PC-3 (cell line): ENCODE results near the gene BAAT. TPM values are rescaled to one million over a fixed set of nuclear protein-coding genes. Genes with fewer than 3 reads are reported as not detected.
A peak's percentile ranks its signal among the peaks of the same experiment; 100 is the strongest.

Experiments
- ATAC-seq: fragments of 200-7000 bp; cut with Tn5 transposase; 2 replicates; pipeline ENCODE4 v1.9.1; 2020; ENCODE audit warnings: mild to moderate bottlenecking, moderate library complexity
- BruUV-seq: library from RNA; stranded (reverse); fragments of 400-500 nt; replicated peaks from 2 replicates; lab custom pipeline; 2021; lab: Mats Ljungman, UMichigan
- CTCF ChIA-PET: fragments of 300-600 bp; sonication (Branson Sonifier 250); formaldehyde crosslinking; loops from one replicate; lab custom pipeline; 2022; ENCODE audit warnings: antibody characterized with exemption; lab: Charles Lee
- POLR2A ChIA-PET: fragments of 300-600 bp; sonication (Branson Sonifier 250); formaldehyde crosslinking; loops from one replicate; lab custom pipeline; 2022; ENCODE audit warnings: antibody characterized with exemption; ENCODE audit not compliant: unreplicated experiment; lab: Charles Lee
- DNase-seq: peaks from one replicate; pipeline ENCODE4 v3.0.0-alpha.2; 2015
- H2AFZ ChIP-seq: fragments of 300-600 bp; sonication (generic); 2 replicates; pipeline ENCODE4 v1.6.0; 2016; ENCODE audit warnings: antibody characterized with exemption, low read length
- H3F3A ChIP-seq: fragments of 300-600 bp; sonication (generic); one replicate; pipeline ENCODE4 v1.6.0; 2017; ENCODE audit warnings: antibody characterized with exemption, low read length, control low read depth, mild to moderate bottlenecking; ENCODE audit not compliant: unreplicated experiment
- H3K27ac ChIP-seq: fragments of 300-600 bp; sonication (generic); 2 replicates; pipeline ENCODE4 v1.5.1; 2016; ENCODE audit warnings: mild to moderate bottlenecking, low read length
- H3K27me3 ChIP-seq: fragments of 300-600 bp; sonication (generic); 2 replicates; pipeline ENCODE4 v1.6.1; 2016; ENCODE audit warnings: low read length, mixed read lengths
- H3K36me3 ChIP-seq: fragments of 300-600 bp; sonication (generic); 2 replicates; pipeline ENCODE4 v1.6.1; 2016; ENCODE audit warnings: low read depth, mixed run types, low read length, mixed read lengths
- H3K4me1 ChIP-seq: fragments of 300-600 bp; sonication (generic); 2 replicates; pipeline ENCODE4 v1.5.1; 2016; ENCODE audit warnings: low read length; ENCODE audit not compliant: insufficient read depth
- H3K4me2 ChIP-seq: fragments of 300-600 bp; sonication (generic); 2 replicates; pipeline ENCODE4 v1.6.0; 2016; ENCODE audit warnings: low read length
- H3K4me3 ChIP-seq: fragments of 300-600 bp; sonication (generic); 2 replicates; pipeline ENCODE4 v1.5.1; 2016; ENCODE audit warnings: mild to moderate bottlenecking, low read length, mixed read lengths
- H3K79me2 ChIP-seq: fragments of 300-600 bp; sonication (generic); 2 replicates; pipeline ENCODE4 v1.6.1; 2017; ENCODE audit warnings: low read length, mixed read lengths
- H3K9ac ChIP-seq: fragments of 300-600 bp; sonication (generic); 2 replicates; pipeline ENCODE4 v1.6.0; 2016; ENCODE audit warnings: mild to moderate bottlenecking, low read length
- H3K9me2 ChIP-seq: fragments of 300-600 bp; sonication (generic); replicated peaks from 2 replicates; pipeline ENCODE4 v1.6.1; 2016; ENCODE audit warnings: mixed run types, low read length, mixed read lengths
- H3K9me3 ChIP-seq: fragments of 300-600 bp; sonication (generic); 2 replicates; pipeline ENCODE4 v1.6.1; 2016; ENCODE audit warnings: low read length, mixed read lengths
- H4K20me1 ChIP-seq: fragments of 300-600 bp; sonication (generic); 2 replicates; pipeline ENCODE4 v1.6.1; 2016; ENCODE audit warnings: low read length, mixed read lengths
- EZH2 ChIP-seq: fragments of 300-600 bp; sonication (generic); IDR thresholded peaks from one replicate; pipeline ENCODE4 v1.6.1; 2017; ENCODE audit warnings: antibody characterized with exemption, mild to moderate bottlenecking, low read length; ENCODE audit not compliant: unreplicated experiment
- EZH2phosphoT487 ChIP-seq: fragments of 300-600 bp; sonication (generic); IDR thresholded peaks from 2 replicates; pipeline ENCODE4 v1.6.1; 2018; ENCODE audit warnings: mild to moderate bottlenecking, antibody characterized with exemption, low read length, borderline replicate concordance
- intact Hi-C: fragments of 100-400 bp; cut with micrococcal nuclease; formaldehyde crosslinking; loops from 2 replicates; pipeline ENCODE4 v1.9.0; 2023
- total RNA-seq: library from RNA; depleted of rRNA; stranded (reverse); fragments of >200 nt; gene quantifications from 2 replicates; pipeline ENCODE4 v1.2.3, GENCODE V29; 2014
- TF ChIP-seq, protein P1 (sequence below): fragments of 300-600 bp; sonication (generic); conservative IDR thresholded peaks from 2 replicates; pipeline ENCODE4 v1.5.1; 2017; ENCODE audit warnings: antibody characterized with exemption, low read depth, mild to moderate bottlenecking, low read length

BAAT gene
- total RNA-seq, 1 experiment from 2014 or later: 0.07 TPM

DNA sequence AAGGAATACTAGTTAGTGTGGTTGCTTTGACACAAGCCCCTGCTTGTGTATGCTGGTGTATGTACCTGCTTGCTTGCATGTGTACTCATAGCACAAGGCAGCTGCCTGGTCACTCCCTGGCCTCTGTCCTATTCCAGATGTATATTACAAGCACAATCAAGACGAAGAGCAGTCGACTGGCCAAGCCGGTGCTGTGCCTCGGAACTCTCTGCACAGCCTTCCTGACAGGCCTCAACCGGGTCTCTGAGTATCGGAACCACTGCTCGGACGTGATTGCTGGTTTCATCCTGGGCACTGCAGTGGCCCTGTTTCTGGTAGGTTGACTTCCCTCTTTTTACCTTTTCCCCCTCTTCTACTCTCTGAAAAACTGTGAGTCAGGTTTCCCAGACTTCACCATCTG is 72.1 kb downstream of the BAAT start:
- no peak for ATAC-seq
- no peaks in the 10 kb centered on the region for H4K20me1 ChIP-seq
- no peaks in the 10 kb centered on the region for H3K4me1 ChIP-seq
- H3K4me3 ChIP-seq: no peak overlapping the region
- H3K9me2 ChIP-seq: no peaks in the 10 kb centered on the region
- no TSS peak for BruUV-seq
- H3K27ac ChIP-seq: no peak overlapping the region
- H3K9me3 ChIP-seq: no peaks in the 10 kb centered on the region
- no peaks in the 10 kb centered on the region for H3K36me3 ChIP-seq
- TF ChIP-seq EZH2: no peak
- TF ChIP-seq, protein P1, sequence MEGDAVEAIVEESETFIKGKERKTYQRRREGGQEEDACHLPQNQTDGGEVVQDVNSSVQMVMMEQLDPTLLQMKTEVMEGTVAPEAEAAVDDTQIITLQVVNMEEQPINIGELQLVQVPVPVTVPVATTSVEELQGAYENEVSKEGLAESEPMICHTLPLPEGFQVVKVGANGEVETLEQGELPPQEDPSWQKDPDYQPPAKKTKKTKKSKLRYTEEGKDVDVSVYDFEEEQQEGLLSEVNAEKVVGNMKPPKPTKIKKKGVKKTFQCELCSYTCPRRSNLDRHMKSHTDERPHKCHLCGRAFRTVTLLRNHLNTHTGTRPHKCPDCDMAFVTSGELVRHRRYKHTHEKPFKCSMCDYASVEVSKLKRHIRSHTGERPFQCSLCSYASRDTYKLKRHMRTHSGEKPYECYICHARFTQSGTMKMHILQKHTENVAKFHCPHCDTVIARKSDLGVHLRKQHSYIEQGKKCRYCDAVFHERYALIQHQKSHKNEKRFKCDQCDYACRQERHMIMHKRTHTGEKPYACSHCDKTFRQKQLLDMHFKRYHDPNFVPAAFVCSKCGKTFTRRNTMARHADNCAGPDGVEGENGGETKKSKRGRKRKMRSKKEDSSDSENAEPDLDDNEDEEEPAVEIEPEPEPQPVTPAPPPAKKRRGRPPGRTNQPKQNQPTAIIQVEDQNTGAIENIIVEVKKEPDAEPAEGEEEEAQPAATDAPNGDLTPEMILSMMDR: no peak
- no peak for TF ChIP-seq EZH2phosphoT487
- intact Hi-C loops: loop anchor here (5.0 kb wide), 1 partner anchor 600 kb away; no protein-coding TSS in a partner anchor
- no peaks in the 10 kb centered on the region for H3F3A ChIP-seq
- no peaks in the 10 kb centered on the region for H3K79me2 ChIP-seq
- no peak overlapping the region for H3K9ac ChIP-seq
- no peak overlapping the region for H2AFZ ChIP-seq
- ChIA-PET CTCF (interaction anchor here (2.7 kb wide), 1 partner anchor 711 kb away, joined by 33 read pairs; no protein-coding TSS in a partner anchor), POLR2A (no interaction called here)
- H3K27me3 ChIP-seq: 0 out of 2 replicates have a peak, but pooled peaks cover 5% of the 10 kb centered on the region
- H3K4me2 ChIP-seq: no peak overlapping the region
- DNase-seq: no peak

DNA sequence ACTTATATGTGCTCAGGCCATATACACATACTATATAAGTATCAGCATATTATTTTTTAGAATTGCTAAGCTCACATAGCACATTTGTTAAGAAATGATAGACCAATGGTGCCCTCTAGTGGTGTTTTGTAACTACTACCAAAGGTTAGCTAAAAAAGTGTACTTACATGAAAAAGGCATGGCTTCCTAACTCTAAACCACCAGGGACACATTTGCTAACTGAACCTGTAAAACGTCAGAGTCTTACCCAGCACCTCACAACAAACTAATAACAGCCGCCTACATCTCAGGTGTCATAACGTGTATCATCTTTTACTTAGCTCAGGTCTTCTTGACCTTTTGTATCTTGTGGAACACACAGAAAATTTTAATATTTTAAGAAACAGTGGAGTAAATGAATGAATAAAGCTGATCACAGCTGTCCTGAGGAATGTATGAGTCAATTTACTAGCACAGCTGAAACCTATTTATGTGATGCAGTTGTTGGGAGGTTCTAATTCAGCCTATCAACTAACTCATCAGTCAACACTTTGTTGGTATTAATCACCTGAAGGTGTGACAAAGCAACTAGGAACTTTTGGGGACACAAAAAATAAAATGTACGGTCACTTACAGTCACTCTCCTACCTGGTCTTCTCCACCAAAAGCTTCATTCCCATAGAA is 72.9 kb downstream of the BAAT start:
- Histone ChIP-seq H3K9me2 (no peaks in the 10 kb centered on the region), H4K20me1 (no peaks in the 10 kb centered on the region), H3K4me2 (no peak overlapping the region), H3K4me3 (no peak overlapping the region), H3K79me2 (no peaks in the 10 kb centered on the region), H3K27me3 (0 out of 2 replicates have a peak, but pooled peaks cover 5% of the 10 kb centered on the region), H3K9ac (no peak overlapping the region), H3K36me3 (no peaks in the 10 kb centered on the region), H3K27ac (no peak overlapping the region), H3F3A (no peaks in the 10 kb centered on the region), H3K9me3 (no peaks in the 10 kb centered on the region), H2AFZ (no peak overlapping the region), H3K4me1 (no peaks in the 10 kb centered on the region)
- TF ChIP-seq, protein P1: peak; percentile 69
- TF ChIP-seq EZH2phosphoT487: no peak
- ChIA-PET POLR2A (no interaction called here), CTCF (interaction anchor here (0.6 to 2.7 kb wide), 6 partner anchors 77 to 1063 kb away, joined by 3 to 33 read pairs (median 3); no protein-coding TSS in a partner anchor)
- peak; percentile 78 for DNase-seq
- no TSS peak for BruUV-seq
- ATAC-seq: peak; percentile 74
- intact Hi-C loops: loop anchor here (1.0 to 5.0 kb wide), 2 partner anchors 600 to 710 kb away; no protein-coding TSS in a partner anchor

DNA sequence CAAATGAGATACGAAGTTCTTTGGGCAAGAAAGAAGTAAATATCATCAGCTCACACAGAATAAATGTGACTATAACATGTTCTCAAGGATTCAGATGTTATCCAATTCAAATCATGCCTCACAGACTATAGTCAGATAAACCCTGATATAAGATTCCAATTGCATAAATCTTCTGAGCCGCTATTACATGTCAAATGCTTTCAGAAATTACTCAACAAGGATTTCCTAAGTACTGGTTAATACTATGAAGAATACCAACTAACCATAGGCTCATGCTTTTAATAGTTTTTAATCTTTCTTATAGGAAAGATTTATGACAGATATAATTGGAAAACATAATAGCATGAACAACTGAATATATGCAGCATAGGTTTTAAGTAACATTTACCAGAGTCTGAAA is 73.6 kb downstream of the BAAT start:
- ChIA-PET CTCF (interaction anchor here (0.6 to 2.7 kb wide), 5 partner anchors 78 to 1062 kb away, joined by 3 to 33 read pairs (median 3); no protein-coding TSS in a partner anchor), POLR2A (no interaction called here)
- H3K9me2 ChIP-seq: no peaks in the 10 kb centered on the region
- ATAC-seq: no peak
- H3K27ac ChIP-seq: no peak overlapping the region
- TF ChIP-seq, protein P1: no peak
- TF ChIP-seq EZH2phosphoT487: no peak
- TF ChIP-seq EZH2: no peak
- H3K36me3 ChIP-seq: no peaks in the 10 kb centered on the region
- H3K27me3 ChIP-seq: 0 out of 2 replicates have a peak, but pooled peaks cover 5% of the 10 kb centered on the region
- no peak overlapping the region for H3K9ac ChIP-seq
- H3K4me2 ChIP-seq: no peak overlapping the region
- no peaks in the 10 kb centered on the region for H3K9me3 ChIP-seq
- H3F3A ChIP-seq: no peaks in the 10 kb centered on the region
- DNase-seq: no peak
- no peak overlapping the region for H3K4me3 ChIP-seq
- H4K20me1 ChIP-seq: no peaks in the 10 kb centered on the region
- no TSS peak for BruUV-seq
- H2AFZ ChIP-seq: no peak overlapping the region
- no peaks in the 10 kb centered on the region for H3K4me1 ChIP-seq
- H3K79me2 ChIP-seq: no peaks in the 10 kb centered on the region
- intact Hi-C loops: loop anchor here (1.0 to 5.0 kb wide), 2 partner anchors 599 to 709 kb away; no protein-coding TSS in a partner anchor
